HepG2 (cell line): ENCODE results near the gene WDCP. TPM values are rescaled to one million over a fixed set of nuclear protein-coding genes. Genes with fewer than 3 reads are reported as not detected.

Source experiments
- ASH2L ChIP-seq: fragments of 300-600, 200-600 bp; sonication (generic); IDR thresholded peaks from 2 replicates; pipeline ENCODE4 v1.7.0; 2017; ENCODE audit warnings: low read depth, mild to moderate bottlenecking, moderate library complexity, mixed read lengths, low read length; ENCODE audit not compliant: insufficient read length
- ELF4 ChIP-seq: sonication (generic); formaldehyde crosslinking; IDR thresholded peaks from 2 replicates; pipeline ENCODE4 v1.5.0; 2020; ENCODE audit warnings: missing genetic modification reagents, mild to moderate bottlenecking, moderate library complexity, borderline replicate concordance
- MEF2D ChIP-seq: sonication (generic); formaldehyde crosslinking; IDR thresholded peaks from 2 replicates; pipeline ENCODE4 v1.5.1; 2020; ENCODE audit warnings: mild to moderate bottlenecking, missing genetic modification reagents
- SETDB1 ChIP-seq: sonication (generic); formaldehyde crosslinking; IDR thresholded peaks from 2 replicates; pipeline ENCODE4 v1.5.1; 2020; ENCODE audit warnings: missing genetic modification reagents, mild to moderate bottlenecking, borderline replicate concordance
- ZFAT ChIP-seq: sonication (generic); formaldehyde crosslinking; conservative IDR thresholded peaks from 2 replicates; pipeline ENCODE4 v1.8.1; 2023; ENCODE audit warnings: missing genetic modification reagents, inconsistent platforms
- ZKSCAN1 ChIP-seq: fragments of 150-350 bp; IDR thresholded peaks from 2 replicates; pipeline ENCODE4 v1.6.1; 2014; ENCODE audit warnings: low read length
- ZNF224 ChIP-seq: sonication (generic); formaldehyde crosslinking; IDR thresholded peaks from 2 replicates; pipeline ENCODE4 v1.5.0; 2020; ENCODE audit warnings: mild to moderate bottlenecking, missing genetic modification reagents
- ZNF550 ChIP-seq: sonication (generic); formaldehyde crosslinking; IDR thresholded peaks from 2 replicates; pipeline ENCODE4 v1.4.0; 2020; ENCODE audit warnings: mild to moderate bottlenecking, missing genetic modification reagents, borderline replicate concordance
- polyA plus RNA-seq, 8 experiments: library from polyadenylated mRNA; depleted of rRNA in 3 of 8; stranded (reverse) in 7 of 8; unstranded in 1 of 8; fragments of >200 nt; fragmentation: Illumina TruSeq in 4 of 8; extraction: Trizol in 4 of 8; gene quantifications; 2 replicates each; pipeline versions ENCODE4 v1.2.1 to v1.2.3, GENCODE V29; 2011 to 2016; ENCODE audit warnings: low read depth in 4 of 8, missing spikeins in 1 of 8, mixed read lengths in 1 of 8; ENCODE audit not compliant: insufficient read depth in 1 of 8
- total RNA-seq, 5 experiments: library from RNA; depleted of rRNA; stranded (reverse); fragments of >200 nt; fragmentation: Illumina TruSeq; extraction: Trizol; gene quantifications; 2 replicates each; pipeline ENCODE4 v1.2.3, GENCODE V29; 2016; ENCODE audit warnings: low read depth in 1 of 5
- TF ChIP-seq, protein P1 (sequence below): sonication (generic); formaldehyde crosslinking; IDR thresholded peaks from 2 replicates; pipeline ENCODE4 v1.4.0; 2020; ENCODE audit warnings: missing genetic modification reagents
- TF ChIP-seq, protein P2 (sequence below): fragments of 450-650 bp; IDR thresholded peaks from 2 replicates; pipeline ENCODE4 v1.6.1; 2017; ENCODE audit warnings: mild to moderate bottlenecking
- TF ChIP-seq, protein P3 (sequence below): sonication (generic); formaldehyde crosslinking; IDR thresholded peaks from one replicate; pipeline ENCODE4 v1.5.1; 2020; ENCODE audit warnings: mild to moderate bottlenecking, missing genetic modification reagents; ENCODE audit errors: not compliant biosample characterization
- TF ChIP-seq, protein P4 (sequence below): sonication (generic); formaldehyde crosslinking; IDR thresholded peaks from 2 replicates; pipeline ENCODE4 v1.4.0; 2020; ENCODE audit warnings: mild to moderate bottlenecking, missing genetic modification reagents
- TF ChIP-seq, protein P5 (sequence below): sonication (generic); formaldehyde crosslinking; conservative IDR thresholded peaks from 2 replicates; pipeline ENCODE4 v1.4.0; 2020; ENCODE audit warnings: missing genetic modification reagents

WDCP gene
- total and polyA plus RNA-seq, 2 of the 13 experiments (the other 11 are each of a cell fraction or from before 2014, with no cell fraction given) = 17.4 to 22.6 TPM

DNA sequence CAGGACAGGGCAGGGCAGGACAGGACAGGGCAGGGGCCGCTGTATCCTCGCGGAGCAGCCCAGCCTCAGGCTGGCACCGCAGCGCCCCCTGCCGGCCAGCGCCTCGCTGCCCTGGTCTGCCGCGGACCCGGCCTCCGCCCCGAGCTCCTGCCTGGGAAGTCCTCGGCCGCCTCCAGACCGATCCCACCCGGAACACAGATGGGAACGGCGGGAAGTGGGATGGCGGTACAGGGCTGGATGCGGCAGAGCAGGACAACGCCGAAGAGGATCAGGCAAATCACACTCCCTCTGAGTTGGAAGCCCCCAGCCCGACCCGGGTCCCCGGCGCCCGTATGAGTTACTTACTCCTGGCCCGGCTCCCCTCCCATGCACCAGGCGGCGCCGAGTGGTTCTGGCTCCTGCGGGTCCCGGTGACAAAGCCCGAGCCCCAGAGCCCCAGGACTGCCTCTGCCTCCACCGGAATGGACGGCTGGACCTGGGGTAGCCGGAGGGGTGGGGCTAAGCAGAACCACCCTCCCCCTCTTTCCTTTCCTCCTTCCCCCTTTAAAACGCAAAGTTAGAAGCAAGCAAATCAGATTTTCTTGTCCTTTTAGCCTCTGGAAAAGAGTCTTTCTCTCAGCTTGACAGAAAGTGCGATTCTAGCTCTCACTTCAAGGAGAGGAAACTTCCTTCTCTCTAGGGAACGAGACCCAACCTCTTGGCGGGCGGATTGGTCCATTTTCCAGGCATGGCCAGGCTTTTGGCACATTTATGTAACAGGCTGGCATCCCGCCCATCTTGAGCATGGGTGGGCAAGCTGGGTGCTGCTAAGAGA is 37.4 kb upstream of the WDCP start, which contains the start of gene TP53I3 (continued):
- peak; percentile 71 for TF ChIP-seq ASH2L
- no peak for TF ChIP-seq SETDB1
- TF ChIP-seq, protein P1, sequence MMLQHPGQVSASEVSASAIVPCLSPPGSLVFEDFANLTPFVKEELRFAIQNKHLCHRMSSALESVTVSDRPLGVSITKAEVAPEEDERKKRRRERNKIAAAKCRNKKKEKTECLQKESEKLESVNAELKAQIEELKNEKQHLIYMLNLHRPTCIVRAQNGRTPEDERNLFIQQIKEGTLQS = no peak; the same call in 1 of the 2 replicates
- peak; percentile 21; the same call in 1 of the 2 replicates for TF ChIP-seq ZKSCAN1
- no peak; the same call in 1 of the 2 replicates for TF ChIP-seq MEF2D (CRISPR knock-in tag)
- peak; percentile 90; the same call in 1 of the 2 replicates for TF ChIP-seq ELF4 (CRISPR knock-in tag)
- TF ChIP-seq, protein P2, sequence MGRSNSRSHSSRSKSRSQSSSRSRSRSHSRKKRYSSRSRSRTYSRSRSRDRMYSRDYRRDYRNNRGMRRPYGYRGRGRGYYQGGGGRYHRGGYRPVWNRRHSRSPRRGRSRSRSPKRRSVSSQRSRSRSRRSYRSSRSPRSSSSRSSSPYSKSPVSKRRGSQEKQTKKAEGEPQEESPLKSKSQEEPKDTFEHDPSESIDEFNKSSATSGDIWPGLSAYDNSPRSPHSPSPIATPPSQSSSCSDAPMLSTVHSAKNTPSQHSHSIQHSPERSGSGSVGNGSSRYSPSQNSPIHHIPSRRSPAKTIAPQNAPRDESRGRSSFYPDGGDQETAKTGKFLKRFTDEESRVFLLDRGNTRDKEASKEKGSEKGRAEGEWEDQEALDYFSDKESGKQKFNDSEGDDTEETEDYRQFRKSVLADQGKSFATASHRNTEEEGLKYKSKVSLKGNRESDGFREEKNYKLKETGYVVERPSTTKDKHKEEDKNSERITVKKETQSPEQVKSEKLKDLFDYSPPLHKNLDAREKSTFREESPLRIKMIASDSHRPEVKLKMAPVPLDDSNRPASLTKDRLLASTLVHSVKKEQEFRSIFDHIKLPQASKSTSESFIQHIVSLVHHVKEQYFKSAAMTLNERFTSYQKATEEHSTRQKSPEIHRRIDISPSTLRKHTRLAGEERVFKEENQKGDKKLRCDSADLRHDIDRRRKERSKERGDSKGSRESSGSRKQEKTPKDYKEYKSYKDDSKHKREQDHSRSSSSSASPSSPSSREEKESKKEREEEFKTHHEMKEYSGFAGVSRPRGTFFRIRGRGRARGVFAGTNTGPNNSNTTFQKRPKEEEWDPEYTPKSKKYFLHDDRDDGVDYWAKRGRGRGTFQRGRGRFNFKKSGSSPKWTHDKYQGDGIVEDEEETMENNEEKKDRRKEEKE = no peak
- TF ChIP-seq, protein P3, sequence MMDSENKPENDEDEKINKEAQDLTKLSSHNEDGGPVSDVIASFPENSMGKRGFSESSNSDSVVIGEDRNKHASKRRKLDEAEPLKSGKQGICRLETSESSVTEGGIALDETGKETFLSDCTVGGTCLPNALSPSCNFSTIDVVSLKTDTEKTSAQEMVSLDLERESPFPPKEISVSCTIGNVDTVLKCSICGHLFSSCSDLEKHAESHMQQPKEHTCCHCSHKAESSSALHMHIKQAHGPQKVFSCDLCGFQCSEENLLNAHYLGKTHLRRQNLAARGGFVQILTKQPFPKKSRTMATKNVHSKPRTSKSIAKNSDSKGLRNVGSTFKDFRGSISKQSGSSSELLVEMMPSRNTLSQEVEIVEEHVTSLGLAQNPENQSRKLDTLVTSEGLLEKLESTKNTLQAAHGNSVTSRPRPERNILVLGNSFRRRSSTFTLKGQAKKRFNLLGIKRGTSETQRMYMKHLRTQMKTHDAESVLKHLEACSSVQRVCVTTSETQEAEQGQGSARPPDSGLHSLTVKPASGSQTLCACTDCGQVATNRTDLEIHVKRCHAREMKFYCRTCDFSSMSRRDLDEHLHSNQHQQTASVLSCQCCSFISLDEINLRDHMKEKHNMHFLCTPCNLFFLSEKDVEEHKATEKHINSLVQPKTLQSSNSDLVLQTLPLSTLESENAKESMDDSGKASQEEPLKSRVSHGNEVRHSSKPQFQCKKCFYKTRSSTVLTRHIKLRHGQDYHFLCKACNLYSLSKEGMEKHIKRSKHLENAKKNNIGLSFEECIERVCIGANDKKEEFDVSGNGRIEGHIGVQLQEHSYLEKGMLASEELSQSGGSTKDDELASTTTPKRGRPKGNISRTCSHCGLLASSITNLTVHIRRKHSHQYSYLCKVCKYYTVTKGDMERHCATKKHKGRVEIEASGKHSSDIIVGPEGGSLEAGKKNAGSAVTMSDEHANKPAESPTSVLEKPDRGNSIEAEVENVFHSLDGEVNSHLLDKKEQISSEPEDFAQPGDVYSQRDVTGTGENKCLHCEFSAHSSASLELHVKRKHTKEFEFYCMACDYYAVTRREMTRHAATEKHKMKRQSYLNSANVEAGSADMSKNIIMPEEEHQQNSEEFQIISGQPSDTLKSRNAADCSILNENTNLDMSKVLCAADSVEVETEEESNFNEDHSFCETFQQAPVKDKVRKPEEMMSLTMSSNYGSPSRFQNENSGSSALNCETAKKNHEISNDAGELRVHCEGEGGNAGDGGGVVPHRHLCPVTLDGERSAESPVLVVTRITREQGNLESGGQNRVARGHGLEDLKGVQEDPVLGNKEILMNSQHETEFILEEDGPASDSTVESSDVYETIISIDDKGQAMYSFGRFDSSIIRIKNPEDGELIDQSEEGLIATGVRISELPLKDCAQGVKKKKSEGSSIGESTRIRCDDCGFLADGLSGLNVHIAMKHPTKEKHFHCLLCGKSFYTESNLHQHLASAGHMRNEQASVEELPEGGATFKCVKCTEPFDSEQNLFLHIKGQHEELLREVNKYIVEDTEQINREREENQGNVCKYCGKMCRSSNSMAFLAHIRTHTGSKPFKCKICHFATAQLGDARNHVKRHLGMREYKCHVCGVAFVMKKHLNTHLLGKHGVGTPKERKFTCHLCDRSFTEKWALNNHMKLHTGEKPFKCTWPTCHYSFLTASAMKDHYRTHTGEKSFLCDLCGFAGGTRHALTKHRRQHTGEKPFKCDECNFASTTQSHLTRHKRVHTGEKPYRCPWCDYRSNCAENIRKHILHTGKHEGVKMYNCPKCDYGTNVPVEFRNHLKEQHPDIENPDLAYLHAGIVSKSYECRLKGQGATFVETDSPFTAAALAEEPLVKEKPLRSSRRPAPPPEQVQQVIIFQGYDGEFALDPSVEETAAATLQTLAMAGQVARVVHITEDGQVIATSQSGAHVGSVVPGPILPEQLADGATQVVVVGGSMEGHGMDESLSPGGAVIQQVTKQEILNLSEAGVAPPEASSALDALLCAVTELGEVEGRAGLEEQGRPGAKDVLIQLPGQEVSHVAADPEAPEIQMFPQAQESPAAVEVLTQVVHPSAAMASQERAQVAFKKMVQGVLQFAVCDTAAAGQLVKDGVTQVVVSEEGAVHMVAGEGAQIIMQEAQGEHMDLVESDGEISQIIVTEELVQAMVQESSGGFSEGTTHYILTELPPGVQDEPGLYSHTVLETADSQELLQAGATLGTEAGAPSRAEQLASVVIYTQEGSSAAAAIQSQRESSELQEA = peak; percentile 82
- TF ChIP-seq, protein P4, sequence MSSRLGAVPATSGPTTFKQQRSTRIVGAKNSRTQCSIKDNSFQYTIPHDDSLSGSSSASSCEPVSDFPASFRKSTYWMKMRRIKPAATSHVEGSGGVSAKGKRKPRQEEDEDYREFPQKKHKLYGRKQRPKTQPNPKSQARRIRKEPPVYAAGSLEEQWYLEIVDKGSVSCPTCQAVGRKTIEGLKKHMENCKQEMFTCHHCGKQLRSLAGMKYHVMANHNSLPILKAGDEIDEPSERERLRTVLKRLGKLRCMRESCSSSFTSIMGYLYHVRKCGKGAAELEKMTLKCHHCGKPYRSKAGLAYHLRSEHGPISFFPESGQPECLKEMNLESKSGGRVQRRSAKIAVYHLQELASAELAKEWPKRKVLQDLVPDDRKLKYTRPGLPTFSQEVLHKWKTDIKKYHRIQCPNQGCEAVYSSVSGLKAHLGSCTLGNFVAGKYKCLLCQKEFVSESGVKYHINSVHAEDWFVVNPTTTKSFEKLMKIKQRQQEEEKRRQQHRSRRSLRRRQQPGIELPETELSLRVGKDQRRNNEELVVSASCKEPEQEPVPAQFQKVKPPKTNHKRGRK (CRISPR knock-in tag) = no peak; the same call in 1 of the 2 replicates
- peak; percentile 89; the same call in 1 of the 2 replicates for TF ChIP-seq ZNF224 (CRISPR knock-in tag)
- TF ChIP-seq ZFAT = no peak
- TF ChIP-seq ZNF550 (CRISPR knock-in tag) = no peak
- TF ChIP-seq, protein P5, sequence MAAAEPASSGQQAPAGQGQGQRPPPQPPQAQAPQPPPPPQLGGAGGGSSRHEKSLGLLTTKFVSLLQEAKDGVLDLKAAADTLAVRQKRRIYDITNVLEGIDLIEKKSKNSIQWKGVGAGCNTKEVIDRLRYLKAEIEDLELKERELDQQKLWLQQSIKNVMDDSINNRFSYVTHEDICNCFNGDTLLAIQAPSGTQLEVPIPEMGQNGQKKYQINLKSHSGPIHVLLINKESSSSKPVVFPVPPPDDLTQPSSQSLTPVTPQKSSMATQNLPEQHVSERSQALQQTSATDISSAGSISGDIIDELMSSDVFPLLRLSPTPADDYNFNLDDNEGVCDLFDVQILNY = no peak
